Posterior vena cava (tissue), 2 donors: ENCODE data around the gene ATP2A2. TPM values are rescaled to one million over a fixed set of nuclear protein-coding genes. Genes with fewer than 3 reads are reported as not detected.
A peak's percentile ranks its signal among the peaks of the same experiment; 100 is the strongest.
"Not testable (repeated sequence)": the region's sequence is repeated elsewhere in the genome, so short reads cannot be mapped to it uniquely, and the experiment has no call there.

Experiments used
- DNase-seq: peaks from one replicate; pipeline ENCODE4 v3.0.0-alpha.2; 2020; ENCODE audit warnings: low spot score
- intact Hi-C, 2 donors: fragments of 100-400 bp; cut with DNase I; formaldehyde crosslinking; loops; one replicate each; pipeline versions ENCODE4 v1.14.1 to v1.14.2; 2022 to 2023
- total RNA-seq, 2 donors: library from RNA; stranded (reverse); fragmentation: NEBNext Ultra II Directional; extraction: Animal tissue kit (Norgen Biotek cat#: 25700); gene quantifications; one replicate each; pipeline ENCODE4 v1.2.1, GENCODE V29; 2021
- donor health status: DM: yes; HTN: yes; CAD: no.
- donor health status: DM: yes; HTN: yes; CAD: no.

ATP2A2 gene
- total RNA-seq, 2 donors from 2014 or later = 222 to 263 TPM

DNA sequence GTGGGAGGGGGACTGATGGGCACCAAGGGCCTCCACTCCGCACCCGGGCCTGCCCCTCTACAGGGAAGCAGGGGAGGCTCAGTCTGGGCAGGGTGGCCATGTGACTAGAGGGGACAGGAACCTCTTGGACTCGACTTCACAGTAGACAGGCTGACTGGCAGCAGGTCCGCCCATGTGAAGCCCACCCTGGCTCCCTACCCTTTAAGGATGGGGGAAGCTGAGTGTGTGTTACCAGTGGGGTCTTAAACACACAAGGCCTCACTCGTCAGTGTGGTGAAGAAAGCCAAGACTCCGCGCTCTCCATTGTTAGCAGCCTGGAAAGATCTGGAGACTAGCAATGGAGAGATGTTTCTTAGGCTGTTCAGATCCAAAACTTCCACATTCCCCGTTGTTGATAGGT is 70.1 kb downstream of the ATP2A2 start:
- intact Hi-C loops = no loop called here
- no peak for DNase-seq

- intact Hi-C loops = no loop called here
- DNase-seq = no peak
Observed at GRCh38 chr12:110352401-110352800, 71.4 kb downstream of the ATP2A2 start.

DNA sequence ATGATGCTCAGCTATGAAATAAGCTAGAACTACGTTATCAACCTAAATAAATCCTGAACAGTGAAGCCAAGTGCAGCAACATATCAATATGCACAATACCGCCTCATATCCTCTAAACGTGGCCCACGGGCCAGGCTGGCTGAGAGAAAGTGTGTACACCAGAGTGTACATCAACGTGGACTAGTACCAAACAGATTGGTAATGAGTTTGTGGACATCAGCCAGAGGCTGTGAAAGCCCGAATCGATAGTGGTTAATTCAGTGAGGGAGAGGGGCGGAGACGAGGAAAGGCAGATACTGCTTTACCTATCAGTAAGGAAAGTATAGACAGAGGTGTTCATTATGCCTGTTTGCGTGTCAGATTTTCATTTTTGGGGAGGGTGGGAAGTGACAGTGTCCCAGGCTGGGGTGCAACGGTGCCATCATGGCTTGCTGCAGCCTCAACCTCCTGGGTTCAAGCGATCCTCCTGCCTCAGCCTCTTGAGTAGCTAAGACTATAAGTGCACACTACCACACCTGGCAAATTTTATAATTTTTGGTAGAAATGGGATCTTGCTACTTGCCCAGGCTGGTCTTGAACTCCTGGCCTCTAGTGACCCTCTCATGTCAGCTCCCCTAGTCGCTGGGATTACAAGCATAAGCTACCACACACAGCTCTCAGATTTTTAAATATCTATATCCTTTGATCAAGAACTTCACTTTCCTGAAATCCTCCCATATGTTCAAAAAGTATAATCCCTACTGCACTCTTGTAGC is 72.3 kb downstream of the ATP2A2 start:
- no peak for DNase-seq
- intact Hi-C loops = no loop called here

- no peak for DNase-seq
- intact Hi-C loops = no loop called here
Observed at GRCh38 chr12:110354172-110354780, 73.2 kb downstream of the ATP2A2 start.

GRCh38 chr12:110355073-110355472 is 74.0 kb downstream of the ATP2A2 start:
- intact Hi-C loops = no loop called here
- no peak for DNase-seq

DNA sequence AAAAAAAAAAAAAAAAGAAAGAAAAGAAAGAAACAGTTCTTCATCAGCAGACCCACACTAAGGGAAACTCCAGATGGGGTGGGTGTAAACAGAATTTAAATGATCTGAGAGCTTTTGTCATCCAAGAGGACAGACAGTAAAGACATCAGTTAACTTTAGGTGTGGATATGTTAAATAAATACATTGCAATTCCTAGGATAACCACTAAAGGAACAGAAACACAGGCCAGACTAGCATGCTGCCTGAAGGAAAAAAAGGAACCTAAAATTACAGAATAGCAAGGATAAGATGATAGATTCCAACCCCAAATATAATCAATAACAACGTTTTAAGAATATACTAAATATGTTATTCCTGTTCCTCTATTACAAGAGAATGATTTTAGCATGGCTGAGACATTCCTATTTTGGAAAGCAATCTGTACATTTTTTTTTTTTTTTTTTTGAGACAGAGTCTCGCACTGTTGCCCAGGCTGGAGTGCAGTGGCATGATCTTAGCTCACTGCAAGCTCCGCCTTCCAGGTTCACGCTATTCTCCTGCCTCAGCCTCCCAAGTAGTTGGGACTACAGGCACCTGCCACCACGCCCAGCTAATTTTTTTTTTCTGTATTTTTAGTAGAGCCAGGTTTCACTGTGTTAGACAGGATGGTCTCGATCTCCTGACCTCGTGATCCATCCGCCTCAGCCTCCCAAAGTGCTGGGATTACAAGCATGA is 77.5 kb downstream of the ATP2A2 start:
- intact Hi-C loops, DNase-seq: not testable (repeated sequence)

- DNase-seq = no peak
- intact Hi-C loops = no loop called here
Observed at GRCh38 chr12:110361216-110361615, 80.2 kb downstream of the ATP2A2 start.

- intact Hi-C loops = no loop called here
- DNase-seq = no peak
Observed at GRCh38 chr12:110365489-110366320, 84.7 kb downstream of the ATP2A2 start.

DNA sequence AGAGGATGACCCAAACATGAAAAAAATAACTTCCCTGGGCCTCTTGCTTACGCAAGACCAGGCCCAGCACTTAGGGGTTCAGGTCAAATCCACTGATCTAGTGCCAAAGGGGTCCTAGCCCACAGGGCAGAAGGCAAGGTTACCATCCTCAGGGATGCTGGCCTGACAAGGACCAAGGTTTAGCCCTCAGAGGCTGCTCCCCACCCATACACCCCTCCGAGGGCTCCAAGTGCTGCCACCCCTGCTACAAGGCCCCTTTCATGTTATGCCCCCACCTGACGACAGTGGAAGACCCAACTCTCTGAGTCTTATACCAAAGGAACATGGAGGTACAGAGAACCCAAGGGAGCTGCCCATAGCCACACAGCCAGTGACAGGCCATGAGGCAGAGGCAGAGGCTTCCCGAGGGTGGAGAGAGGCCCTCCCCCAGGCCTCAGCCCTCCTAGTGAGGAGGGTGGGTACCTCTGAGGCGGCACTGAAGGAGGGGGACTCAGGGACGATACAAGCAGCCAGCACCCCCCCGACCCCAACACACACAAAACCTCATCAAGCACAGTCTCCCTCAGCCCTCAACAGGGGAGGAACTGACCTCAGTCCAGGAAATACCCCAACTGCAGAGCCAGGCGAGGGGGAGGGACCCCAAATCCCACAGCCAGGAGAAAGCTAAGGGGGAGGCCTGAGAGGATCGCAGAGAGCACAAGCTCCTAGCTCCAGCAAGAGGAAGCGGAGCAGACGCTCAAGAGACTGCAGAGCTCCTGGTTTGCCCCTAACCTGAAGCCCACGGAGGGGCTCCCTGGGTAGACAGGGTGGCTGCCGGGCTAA is 85.5 kb downstream of the ATP2A2 start:
- intact Hi-C loops = no loop called here
- no peak for DNase-seq

GRCh38 chr12:110367181-110367864 is 86.3 kb downstream of the ATP2A2 start:
- intact Hi-C loops = no loop called here
- DNase-seq = no peak

GRCh38 chr12:110369992-110370391 is 88.9 kb downstream of the ATP2A2 start:
- intact Hi-C loops = no loop called here
- no peak for DNase-seq

DNA sequence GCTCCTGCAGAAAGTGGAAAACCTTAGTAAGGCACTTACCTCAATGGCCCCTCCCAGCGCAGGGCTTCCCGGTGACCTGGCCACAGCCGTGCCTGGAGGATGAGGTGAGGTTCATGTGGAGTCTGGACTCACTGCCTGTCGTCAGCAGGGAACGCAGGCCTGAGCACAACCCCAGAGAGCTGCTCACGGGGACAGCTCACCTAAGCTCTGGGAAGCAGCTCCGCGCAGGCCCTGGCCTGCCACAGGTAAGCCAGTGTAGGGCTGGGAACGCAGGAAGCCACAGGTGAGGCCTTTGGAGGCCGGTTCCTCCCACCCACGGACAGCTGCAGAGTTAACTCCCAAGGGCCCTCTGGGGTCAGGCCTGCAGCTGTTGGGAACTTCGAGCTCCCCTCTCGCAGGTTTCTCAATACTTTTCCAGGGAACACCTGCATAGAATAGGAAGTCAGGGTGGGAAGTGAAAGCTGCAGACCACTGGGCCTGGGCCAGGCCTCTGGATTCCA is 89.7 kb downstream of the ATP2A2 start:
- no peak for DNase-seq
- intact Hi-C loops = no loop called here

DNA sequence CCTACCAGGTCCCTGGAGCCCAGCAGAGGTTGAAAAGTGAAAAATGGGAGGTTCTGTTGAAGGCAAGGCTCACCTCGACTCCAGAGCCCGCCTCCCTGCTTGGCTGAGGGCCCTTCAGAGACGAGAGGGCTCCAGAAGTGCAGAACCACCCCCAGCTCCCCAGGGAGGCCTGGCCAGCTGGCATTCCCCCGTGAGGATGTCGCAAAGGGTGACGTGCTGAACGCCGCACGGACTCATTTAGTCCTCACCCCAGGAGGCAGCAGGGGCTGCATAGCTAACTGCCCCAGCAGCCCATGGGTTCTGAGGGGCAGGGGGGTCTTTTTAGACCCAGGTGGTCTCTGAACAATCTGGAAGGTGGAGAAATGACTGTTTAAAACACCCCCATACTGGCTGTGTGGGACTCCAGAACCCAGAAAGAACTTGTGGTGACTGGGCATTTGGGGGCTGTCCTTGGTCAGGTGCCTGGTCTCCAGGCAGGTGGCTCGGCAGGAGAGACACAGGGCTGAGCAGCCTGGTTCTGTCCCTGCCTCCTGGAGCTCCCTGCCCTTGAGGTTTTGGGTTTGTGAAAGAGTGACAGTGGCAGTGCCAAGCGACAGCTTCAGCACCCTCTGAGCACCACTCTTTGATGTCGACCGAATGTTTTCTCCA is 90.5 kb downstream of the ATP2A2 start:
- intact Hi-C loops = no loop called here
- no peak for DNase-seq

DNA sequence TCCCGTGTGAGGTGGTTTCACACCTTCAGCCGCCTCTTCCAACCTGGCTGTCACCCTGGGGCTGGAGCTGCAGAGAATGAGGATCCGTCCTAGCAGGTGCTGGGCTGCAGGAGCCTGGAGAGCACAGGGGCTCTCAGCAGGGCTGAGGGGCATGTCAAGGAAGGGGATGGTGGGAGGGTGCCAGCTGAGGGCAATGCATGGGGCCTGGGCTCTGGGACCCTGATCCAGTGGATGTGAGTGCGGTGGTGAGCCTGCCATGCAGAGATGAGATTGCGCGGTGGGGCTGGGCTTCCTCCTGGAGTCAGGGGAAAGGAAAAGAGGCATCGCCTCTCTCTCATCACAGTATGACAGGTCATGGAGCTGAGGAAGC is 91.0 kb downstream of the ATP2A2 start:
- intact Hi-C loops = no loop called here

GRCh38 chr12:110373025-110373424 is 92.0 kb downstream of the ATP2A2 start:
- intact Hi-C loops = no loop called here
- peak; percentile 54 for DNase-seq

More for the DNA sequence above, 91.0 kb downstream of the ATP2A2 start:
- no peak for DNase-seq

- no peak for DNase-seq
- intact Hi-C loops = no loop called here
Observed at GRCh38 chr12:110373425-110373824, 92.4 kb downstream of the ATP2A2 start.

DNA sequence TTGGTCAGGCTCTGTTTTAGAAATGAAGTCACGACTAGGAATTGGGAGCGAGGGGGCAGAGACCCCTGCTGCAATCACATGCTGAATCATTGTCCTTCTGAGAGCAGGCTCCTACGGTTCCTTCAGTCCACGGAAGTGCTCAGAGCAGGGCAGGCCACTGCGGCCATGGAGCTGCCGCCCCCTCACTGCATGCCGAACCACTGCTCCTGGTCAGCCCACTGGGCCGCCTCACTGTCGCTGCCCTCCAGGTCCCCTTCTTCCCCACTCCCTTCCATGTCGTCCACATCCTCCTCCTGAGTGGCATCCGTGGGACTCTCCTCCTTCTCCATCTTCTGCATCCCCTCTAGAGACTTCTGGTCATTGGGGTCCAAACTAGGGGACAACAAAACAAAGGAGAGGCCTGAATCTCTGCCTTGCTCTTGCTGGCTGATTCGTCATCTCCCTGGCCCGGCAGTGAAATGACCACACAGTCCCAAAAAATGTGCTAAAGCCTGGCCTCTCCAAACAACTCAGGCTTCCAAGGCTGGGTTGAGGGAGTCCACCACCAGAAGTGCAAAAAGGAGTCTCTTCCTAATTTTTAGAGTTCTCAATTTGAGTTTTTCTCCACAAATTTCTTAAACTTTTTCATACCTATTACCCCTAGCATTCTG is 93.0 kb downstream of the ATP2A2 start:
- intact Hi-C loops = no loop called here
- peak; percentile 67 for DNase-seq
